Loucy (cell line): ENCODE results near the gene TNFSF12.

ENCODE experiments used
- H2AFZ ChIP-seq: fragments of 200-600 bp; sonication (generic); 2 replicates; pipeline ENCODE4 v1.6.0; 2016; ENCODE audit warnings: antibody characterized with exemption, mild to moderate bottlenecking, low read length, moderate library complexity
- H3F3A ChIP-seq: fragments of 200-600 bp; 2 replicates; pipeline ENCODE4 v1.6.0; 2016; ENCODE audit warnings: antibody characterized with exemption, low read depth, mild to moderate bottlenecking
- H3K27me3 ChIP-seq: fragments of 200-600 bp; sonication (generic); 2 replicates; pipeline ENCODE4 v1.6.1; 2014; ENCODE audit warnings: low read length, mild to moderate bottlenecking; ENCODE audit not compliant: insufficient read depth, poor library complexity, severe bottlenecking
- H3K36me3 ChIP-seq: fragments of 200-600 bp; sonication (generic); 2 replicates; pipeline ENCODE4 v1.6.1; 2016; ENCODE audit warnings: low read length; ENCODE audit not compliant: insufficient read depth
- H3K4me1 ChIP-seq: fragments of 200-600 bp; sonication (generic); 2 replicates; pipeline ENCODE4 v1.5.1; 2014; ENCODE audit warnings: low read length, mild to moderate bottlenecking; ENCODE audit not compliant: insufficient read depth, poor library complexity, severe bottlenecking
- H3K4me2 ChIP-seq: fragments of 200-600 bp; sonication (generic); 2 replicates; pipeline ENCODE4 v1.6.0; 2014; ENCODE audit warnings: antibody characterized with exemption, low read length, low read depth, mild to moderate bottlenecking; ENCODE audit not compliant: poor library complexity, severe bottlenecking
- H3K4me3 ChIP-seq: fragments of 200-600 bp; sonication (generic); 2 replicates; pipeline ENCODE4 v1.5.1; 2014; ENCODE audit warnings: low read length, mild to moderate bottlenecking, mixed read lengths; ENCODE audit not compliant: poor library complexity, severe bottlenecking
- H3K79me2 ChIP-seq: fragments of 200-600 bp; sonication (generic); 2 replicates; pipeline ENCODE4 v1.6.1; 2014; ENCODE audit warnings: low read length; ENCODE audit not compliant: insufficient read depth
- H3K9ac ChIP-seq: fragments of 200-600 bp; sonication (generic); 2 replicates; pipeline ENCODE4 v1.6.0; 2014; ENCODE audit warnings: mild to moderate bottlenecking, low read depth, low read length, moderate library complexity; ENCODE audit not compliant: poor library complexity, severe bottlenecking
- H3K9me2 ChIP-seq: fragments of 200-600 bp; sonication (generic); replicated peaks from 2 replicates; pipeline ENCODE4 v1.6.1; 2016; ENCODE audit warnings: low read depth, low read length, mixed read lengths
- H3K9me3 ChIP-seq: fragments of 200-600 bp; sonication (generic); 2 replicates; pipeline ENCODE4 v1.6.1; 2014; ENCODE audit warnings: mild to moderate bottlenecking, antibody characterized with exemption, low read length, low read depth; ENCODE audit not compliant: insufficient read depth
- H4K20me1 ChIP-seq: fragments of 200-600 bp; sonication (generic); 2 replicates; pipeline ENCODE4 v1.6.0; 2014; ENCODE audit warnings: antibody characterized with exemption, low read length, mild to moderate bottlenecking; ENCODE audit not compliant: insufficient read depth, poor library complexity, severe bottlenecking
- EZH2phosphoT487 ChIP-seq: fragments of 200-600 bp; IDR thresholded peaks from 2 replicates; pipeline ENCODE4 v1.6.1; 2018; ENCODE audit warnings: antibody characterized with exemption, mild to moderate bottlenecking, moderate library complexity, borderline replicate concordance
- TF ChIP-seq, protein P1 (sequence below): fragments of 200-600 bp; sonication (generic); conservative IDR thresholded peaks from 2 replicates; pipeline ENCODE4 v1.5.1; 2014; ENCODE audit warnings: mild to moderate bottlenecking, antibody characterized with exemption, low read length

Gene TNFSF12

DNA sequence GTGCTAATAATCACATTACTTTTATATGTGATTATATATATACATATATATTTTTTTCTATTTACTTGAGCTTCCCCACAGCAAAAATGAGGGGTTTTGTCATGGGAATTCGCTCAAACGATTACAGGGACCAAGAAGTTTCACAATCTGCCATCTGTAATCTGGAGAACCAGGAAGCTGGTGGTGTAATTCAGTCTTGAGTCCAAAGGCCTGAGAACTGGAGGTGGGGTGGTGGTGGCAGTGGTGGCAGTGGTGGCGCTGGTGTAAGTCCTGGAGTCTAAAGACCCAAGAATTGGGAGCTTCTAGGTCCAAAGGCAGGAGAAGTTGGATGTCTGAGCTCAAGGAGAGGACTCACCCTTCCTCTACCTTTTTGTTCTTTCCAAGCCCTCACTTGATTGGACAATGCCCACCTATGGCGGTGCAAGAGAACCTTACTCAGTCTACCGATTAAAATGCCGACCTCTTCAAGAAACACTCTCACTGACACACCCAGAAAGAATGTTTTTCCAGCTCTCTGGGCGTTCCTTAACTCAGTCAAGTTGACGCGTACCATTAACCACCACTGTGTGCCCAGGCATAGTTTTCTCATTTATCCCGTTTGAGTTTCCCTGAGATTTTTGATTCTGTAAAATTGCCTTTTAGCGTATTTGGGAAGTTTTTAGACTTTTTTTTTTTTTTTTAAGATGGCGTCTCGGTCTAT lies 32.8 kb upstream of the TNFSF12 start:
- H3K4me2 ChIP-seq: no peak overlapping the region

GRCh38 chr17:7523033-7523432 lies 25.8 kb upstream of the TNFSF12 start:
- Histone ChIP-seq H3F3A (no peaks in the 10 kb centered on the region), H2AFZ (no peak overlapping the region; the same call in 1 of the 2 replicates), H3K9ac (no peak overlapping the region), H3K79me2 (no peaks in the 10 kb centered on the region), H3K4me1 (peaks cover 4% of the 10 kb centered on the region), H3K27me3 (no peaks in the 10 kb centered on the region), H3K36me3 (no peaks in the 10 kb centered on the region), H3K4me2 (no peak overlapping the region), H3K9me3 (no peaks in the 10 kb centered on the region), H4K20me1 (no peaks in the 10 kb centered on the region), H3K4me3 (no peak overlapping the region), H3K9me2 (no peaks in the 10 kb centered on the region)
- no peak for TF ChIP-seq EZH2phosphoT487
- TF ChIP-seq, protein P1, sequence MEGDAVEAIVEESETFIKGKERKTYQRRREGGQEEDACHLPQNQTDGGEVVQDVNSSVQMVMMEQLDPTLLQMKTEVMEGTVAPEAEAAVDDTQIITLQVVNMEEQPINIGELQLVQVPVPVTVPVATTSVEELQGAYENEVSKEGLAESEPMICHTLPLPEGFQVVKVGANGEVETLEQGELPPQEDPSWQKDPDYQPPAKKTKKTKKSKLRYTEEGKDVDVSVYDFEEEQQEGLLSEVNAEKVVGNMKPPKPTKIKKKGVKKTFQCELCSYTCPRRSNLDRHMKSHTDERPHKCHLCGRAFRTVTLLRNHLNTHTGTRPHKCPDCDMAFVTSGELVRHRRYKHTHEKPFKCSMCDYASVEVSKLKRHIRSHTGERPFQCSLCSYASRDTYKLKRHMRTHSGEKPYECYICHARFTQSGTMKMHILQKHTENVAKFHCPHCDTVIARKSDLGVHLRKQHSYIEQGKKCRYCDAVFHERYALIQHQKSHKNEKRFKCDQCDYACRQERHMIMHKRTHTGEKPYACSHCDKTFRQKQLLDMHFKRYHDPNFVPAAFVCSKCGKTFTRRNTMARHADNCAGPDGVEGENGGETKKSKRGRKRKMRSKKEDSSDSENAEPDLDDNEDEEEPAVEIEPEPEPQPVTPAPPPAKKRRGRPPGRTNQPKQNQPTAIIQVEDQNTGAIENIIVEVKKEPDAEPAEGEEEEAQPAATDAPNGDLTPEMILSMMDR: peak; percentile 73

More for the DNA sequence above, 32.8 kb upstream of the TNFSF12 start:
- no peak overlapping the region for H2AFZ ChIP-seq
- H3K4me3 ChIP-seq: no peak overlapping the region
- peaks cover 36% of the 10 kb centered on the region; the same call in 1 of the 2 replicates for H3K36me3 ChIP-seq
- TF ChIP-seq, protein P1: no peak
- TF ChIP-seq EZH2phosphoT487: no peak
- no peaks in the 10 kb centered on the region for H3K9me2 ChIP-seq
- H3K79me2 ChIP-seq: no peaks in the 10 kb centered on the region
- H3K9me3 ChIP-seq: no peaks in the 10 kb centered on the region
- no peaks in the 10 kb centered on the region for H3K27me3 ChIP-seq
- H3F3A ChIP-seq: peaks cover 9% of the 10 kb centered on the region; the same call in 1 of the 2 replicates
- peaks cover 22% of the 10 kb centered on the region for H4K20me1 ChIP-seq
- no peak overlapping the region for H3K9ac ChIP-seq
- H3K4me1 ChIP-seq: no peaks in the 10 kb centered on the region

DNA sequence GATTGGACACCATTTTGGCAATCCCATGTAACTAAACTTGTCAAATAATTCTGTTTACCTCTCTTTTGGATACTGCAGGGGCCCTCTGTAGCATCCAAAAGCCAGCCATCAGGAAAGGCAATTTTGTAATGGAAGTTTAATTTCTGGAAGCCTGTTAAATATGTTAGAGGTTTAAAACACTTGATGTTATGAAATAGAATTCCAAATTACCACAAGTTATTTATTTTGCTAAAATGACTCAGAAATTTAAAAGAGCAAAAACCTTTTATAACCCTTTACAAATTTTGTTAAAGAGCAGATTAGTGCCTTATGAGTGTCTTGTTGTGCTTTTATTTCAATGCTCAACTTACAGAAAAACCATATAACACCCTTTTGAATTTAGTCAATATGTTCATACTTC lies 20.0 kb upstream of the TNFSF12 start:
- H3K4me1 ChIP-seq: no peaks in the 10 kb centered on the region
- H3K4me2 ChIP-seq: no peak overlapping the region
- H3K79me2 ChIP-seq: no peaks in the 10 kb centered on the region
- H3K27me3 ChIP-seq: no peaks in the 10 kb centered on the region
- H3K36me3 ChIP-seq: no peaks in the 10 kb centered on the region
- no peaks in the 10 kb centered on the region for H4K20me1 ChIP-seq
- H3K9me2 ChIP-seq: no peaks in the 10 kb centered on the region
- no peak overlapping the region for H2AFZ ChIP-seq
- TF ChIP-seq EZH2phosphoT487: no peak
- TF ChIP-seq, protein P1: no peak
- H3K9me3 ChIP-seq: no peaks in the 10 kb centered on the region
- H3K4me3 ChIP-seq: no peak overlapping the region
- no peaks in the 10 kb centered on the region for H3F3A ChIP-seq
- H3K9ac ChIP-seq: no peak overlapping the region
